Trophoblast cell (in vitro differentiated cells and primary cell): ENCODE measurements around the gene EXT2.

Experiments used
- DNase-seq, 2 donors: peaks; one replicate each; pipeline ENCODE4 v3.0.0-alpha.2; 2016
- H2AFZ ChIP-seq: 2 replicates; pipeline ENCODE4 v1.6.1; 2013; ENCODE audit warnings: low read length, moderate library complexity, mild to moderate bottlenecking; ENCODE audit not compliant: insufficient read depth, poor library complexity
- H2AK5ac ChIP-seq: 2 replicates; pipeline ENCODE4 v1.6.1; 2013; ENCODE audit warnings: mild to moderate bottlenecking, low read length
- H2BK120ac ChIP-seq: 2 replicates; pipeline ENCODE4 v1.6.1; 2013; ENCODE audit warnings: low read length, mild to moderate bottlenecking, moderate library complexity; ENCODE audit not compliant: insufficient read depth, poor library complexity
- H2BK12ac ChIP-seq: 2 replicates; pipeline ENCODE4 v1.6.1; 2013; ENCODE audit warnings: mild to moderate bottlenecking, low read length, moderate library complexity
- H2BK5ac ChIP-seq: 2 replicates; pipeline ENCODE4 v1.6.1; 2013; ENCODE audit warnings: low read length, low read depth, moderate library complexity, mild to moderate bottlenecking; ENCODE audit not compliant: poor library complexity
- H3K14ac ChIP-seq: 2 replicates; pipeline ENCODE4 v1.6.1; 2013; ENCODE audit warnings: mild to moderate bottlenecking, low read length
- H3K18ac ChIP-seq: 2 replicates; pipeline ENCODE4 v1.6.1; 2013; ENCODE audit warnings: mild to moderate bottlenecking, low read length
- H3K23ac ChIP-seq: 2 replicates; pipeline ENCODE4 v1.6.1; 2013; ENCODE audit warnings: low read length
- H3K27ac ChIP-seq: 2 replicates; pipeline ENCODE4 v1.5.1; 2013; ENCODE audit warnings: low read depth, mild to moderate bottlenecking, inconsistent platforms, low read length, moderate library complexity
- H3K27me3 ChIP-seq: 2 replicates; pipeline ENCODE4 v1.6.1; 2013; ENCODE audit warnings: inconsistent platforms, mild to moderate bottlenecking, low read length, moderate library complexity; ENCODE audit not compliant: insufficient read depth
- H3K36me3 ChIP-seq, 2 experiments: 1 replicate in 1 of 2; 2 replicates in 1 of 2; pipeline ENCODE4 v1.6.1; 2013; ENCODE audit warnings: low read length in 2 of 2, mild to moderate bottlenecking in 2 of 2, moderate library complexity in 1 of 2; ENCODE audit not compliant: insufficient read depth in 2 of 2, control insufficient read depth in 1 of 2
- H3K4ac ChIP-seq: 2 replicates; pipeline ENCODE4 v1.6.1; 2013; ENCODE audit warnings: low read depth, mild to moderate bottlenecking, low read length, moderate library complexity
- H3K4me1 ChIP-seq, 2 experiments: 1 replicate in 1 of 2; 2 replicates in 1 of 2; pipeline ENCODE4 v1.6.1; 2013; ENCODE audit warnings: low read length in 2 of 2, mild to moderate bottlenecking in 2 of 2, moderate library complexity in 1 of 2; ENCODE audit not compliant: insufficient read depth in 2 of 2, control insufficient read depth in 1 of 2
- H3K4me2 ChIP-seq: 2 replicates; pipeline ENCODE4 v1.6.1; 2013; ENCODE audit warnings: inconsistent platforms, mild to moderate bottlenecking, low read length, moderate library complexity
- H3K4me3 ChIP-seq: 2 replicates; pipeline ENCODE4 v1.5.1; 2013; ENCODE audit warnings: mild to moderate bottlenecking, low read depth, low read length, inconsistent platforms
- H3K79me1 ChIP-seq: one replicate; pipeline ENCODE4 v1.6.1; 2013; ENCODE audit warnings: low read length
- H3K79me2 ChIP-seq: 2 replicates; pipeline ENCODE4 v1.6.1; 2013; ENCODE audit warnings: low read length, mild to moderate bottlenecking; ENCODE audit not compliant: control insufficient read depth, insufficient read depth, poor library complexity
- H3K9ac ChIP-seq: 2 replicates; pipeline ENCODE4 v1.6.1; 2013; ENCODE audit warnings: mild to moderate bottlenecking, low read length
- H3K9me3 ChIP-seq: 2 replicates; pipeline ENCODE4 v1.6.1; 2013; ENCODE audit warnings: low read depth, mild to moderate bottlenecking, control low read depth, inconsistent platforms, low read length; ENCODE audit not compliant: insufficient read depth
- H4K12ac ChIP-seq: 2 replicates; pipeline ENCODE4 v1.6.1; 2013; ENCODE audit warnings: low read depth, mild to moderate bottlenecking, low read length, moderate library complexity
- H4K8ac ChIP-seq: 2 replicates; pipeline ENCODE4 v1.6.1; 2013; ENCODE audit warnings: low read depth, mild to moderate bottlenecking, low read length, moderate library complexity
- H4K91ac ChIP-seq: one replicate; pipeline ENCODE4 v1.6.1; 2013; ENCODE audit warnings: low read depth, mild to moderate bottlenecking, low read length, moderate library complexity
- WGBS: extraction: QIAGEN DNeasy Blood & Tissue Kit; methylation state at CpG from one replicate; pipeline ENCODE4 v1.1.7; 2013; ENCODE audit warnings: missing lambda C conversion rate; ENCODE audit not compliant: insufficient read length, insufficient coverage; ENCODE audit errors: extremely low coverage; 5-methylcytosine and 5-hydroxymethylcytosine counted together

The EXT2 gene

DNA sequence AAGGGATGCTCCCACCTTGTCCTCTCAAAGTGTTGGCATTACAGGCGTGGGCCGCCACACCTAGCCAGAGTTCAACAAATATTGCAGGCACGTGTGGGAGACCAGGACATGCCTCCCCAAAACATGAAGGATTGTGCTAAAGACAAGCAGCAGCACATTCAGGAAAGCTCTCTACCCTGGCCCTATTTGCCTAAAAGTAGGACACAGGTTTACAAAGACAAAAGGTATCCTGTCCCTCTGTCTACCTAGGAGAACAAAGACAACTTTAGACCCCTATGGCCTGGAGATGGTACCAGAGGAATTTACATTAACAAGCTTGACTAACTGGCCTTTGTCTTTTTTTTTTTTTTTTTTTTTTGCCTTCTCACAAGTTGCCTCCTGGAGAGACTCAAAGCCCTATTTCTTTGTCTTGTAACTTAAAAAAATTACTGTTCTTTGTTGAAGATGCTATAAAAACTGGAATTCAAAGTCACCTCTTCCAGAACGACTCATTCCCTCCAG is 30.3 kb upstream of the EXT2 start:
- Histone ChIP-seq H3K27me3 (no peaks in the 10 kb centered on the region), H3K4me1 (peaks cover 0 to 3% of the 10 kb centered on the region in 2 experiments), H3K36me3 (no peaks in the 10 kb centered on the region), H2AFZ (no peak overlapping the region), H3K4ac (no peak overlapping the region), H2BK5ac (no peak overlapping the region), H3K27ac (no peak overlapping the region), H3K14ac (no peak overlapping the region), H4K8ac (no peak overlapping the region), H2AK5ac (no peak overlapping the region), H3K23ac (no peak overlapping the region), H3K9ac (no peak overlapping the region), H3K18ac (no peak overlapping the region), H4K91ac (no peak overlapping the region), H2BK120ac (no peak overlapping the region), H3K9me3 (no peaks in the 10 kb centered on the region), H3K79me1 (peaks cover 8% of the 10 kb centered on the region), H3K4me3 (no peak overlapping the region), H3K4me2 (no peak overlapping the region), H4K12ac (no peak overlapping the region), H2BK12ac (no peak overlapping the region), H3K79me2 (peaks cover 3% of the 10 kb centered on the region)
- DNase-seq: no peak
- no CpG with 5 or more reads among the region's 4 CpGs for WGBS

- H3K79me1 ChIP-seq: peaks cover 8% of the 10 kb centered on the region
- H4K12ac ChIP-seq: peak within 1 kb of the TSS; percentile 68
- peak within 1 kb of the TSS; percentile 41 for H4K91ac ChIP-seq
- H3K27ac ChIP-seq: peak within 1 kb of the TSS; percentile 24
- no peak within 1 kb of the TSS for H2BK5ac ChIP-seq
- H3K14ac ChIP-seq: peak within 1 kb of the TSS; percentile 54
- no peaks in the 10 kb centered on the region for H3K36me3 ChIP-seq
- DNase-seq: peak; percentile 63 to 70
- no peaks in the 10 kb centered on the region for H3K9me3 ChIP-seq
- peak within 1 kb of the TSS; percentile 37 for H2BK120ac ChIP-seq
- H3K4me2 ChIP-seq: peak within 1 kb of the TSS; percentile 79
- H3K27me3 ChIP-seq: no peaks in the 10 kb centered on the region
- peak within 1 kb of the TSS; percentile 58 for H2AFZ ChIP-seq
- peak within 1 kb of the TSS; percentile 72 for H3K9ac ChIP-seq
- no peak within 1 kb of the TSS for H2BK12ac ChIP-seq
- H3K79me2 ChIP-seq: peaks cover 3% of the 10 kb centered on the region
- H3K4me1 ChIP-seq: peaks cover 0 to 3% of the 10 kb centered on the region in 2 experiments
- H4K8ac ChIP-seq: peak within 1 kb of the TSS; percentile 87
- no CpG with 5 or more reads among the region's 70 CpGs for WGBS
- no peak within 1 kb of the TSS for H3K4ac ChIP-seq
- peak within 1 kb of the TSS; percentile 68 for H3K4me3 ChIP-seq
- no peak within 1 kb of the TSS for H2AK5ac ChIP-seq
- H3K23ac ChIP-seq: no peak within 1 kb of the TSS
- peak within 1 kb of the TSS; percentile 20 for H3K18ac ChIP-seq
Measured at GRCh38 chr11:44065841-44066731, 29.4 kb upstream of the EXT2 start, which contains the start of gene ACCS. Gene ACCS, plus strand, starts transcription at chr11:44066270. Its CDS starts 1,358 bp downstream, at chr11:44067628.

- H3K4me3 ChIP-seq: peak overlapping the region; percentile 68
- no peak overlapping the region for H3K18ac ChIP-seq
- no peak overlapping the region for H3K4ac ChIP-seq
- H2BK120ac ChIP-seq: peak overlapping the region; percentile 4
- H3K23ac ChIP-seq: no peak overlapping the region
- peaks cover 3% of the 10 kb centered on the region for H3K79me2 ChIP-seq
- H3K4me1 ChIP-seq: peaks cover 0 to 3% of the 10 kb centered on the region in 2 experiments
- H2AFZ ChIP-seq: peak overlapping the region; percentile 58
- peak overlapping the region; percentile 87 for H4K8ac ChIP-seq
- H3K27ac ChIP-seq: no peak overlapping the region
- peak overlapping the region; percentile 54 for H4K12ac ChIP-seq
- H3K9me3 ChIP-seq: no peaks in the 10 kb centered on the region
- peak overlapping the region; percentile 22 for H3K14ac ChIP-seq
- DNase-seq: peak in 1 of 2 donors; percentile 16
- H2BK12ac ChIP-seq: no peak overlapping the region
- H3K9ac ChIP-seq: peak overlapping the region; percentile 46
- H4K91ac ChIP-seq: peak overlapping the region; percentile 40
- no peak overlapping the region for H2BK5ac ChIP-seq
- no peak overlapping the region for H2AK5ac ChIP-seq
- peaks cover 8% of the 10 kb centered on the region for H3K79me1 ChIP-seq
- H3K36me3 ChIP-seq: no peaks in the 10 kb centered on the region
- H3K4me2 ChIP-seq: peak overlapping the region; percentile 79
- no CpG with 5 or more reads among the region's 10 CpGs for WGBS
- no peaks in the 10 kb centered on the region for H3K27me3 ChIP-seq
Measured at GRCh38 chr11:44066732-44067141, 28.7 kb upstream of the EXT2 start.

DNA sequence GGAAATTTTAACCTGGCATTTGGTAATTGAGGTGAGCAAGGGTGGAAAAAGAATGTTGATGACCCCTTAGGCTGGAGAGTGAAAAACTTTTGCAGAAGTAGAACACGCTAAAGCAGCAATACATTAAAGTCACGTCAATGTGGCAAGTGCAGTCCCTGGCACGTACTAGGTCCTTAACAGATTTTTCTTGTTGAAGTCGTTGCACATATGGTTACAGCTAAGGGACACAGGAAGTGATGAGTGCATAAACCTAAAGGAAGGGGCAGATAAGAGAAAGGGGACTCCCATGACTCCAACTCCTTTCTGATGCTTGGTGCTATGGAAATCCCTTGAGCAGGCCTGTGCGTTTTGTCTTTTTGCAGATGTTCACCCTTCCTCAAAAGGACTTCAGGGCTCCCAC is 28.2 kb upstream of the EXT2 start:
- Histone ChIP-seq H3K4me1 (peaks cover 0 to 3% of the 10 kb centered on the region in 2 experiments), H2BK120ac (no peak overlapping the region), H3K36me3 (no peaks in the 10 kb centered on the region), H3K9me3 (no peaks in the 10 kb centered on the region), H2BK5ac (no peak overlapping the region), H3K79me1 (peaks cover 8% of the 10 kb centered on the region), H2AFZ (no peak overlapping the region), H3K9ac (no peak overlapping the region), H3K14ac (no peak overlapping the region), H3K23ac (no peak overlapping the region), H3K4me2 (no peak overlapping the region), H4K91ac (no peak overlapping the region), H3K27ac (no peak overlapping the region), H3K18ac (no peak overlapping the region), H4K12ac (no peak overlapping the region), H3K79me2 (peaks cover 3% of the 10 kb centered on the region), H3K27me3 (no peaks in the 10 kb centered on the region), H2AK5ac (no peak overlapping the region), H2BK12ac (no peak overlapping the region), H4K8ac (no peak overlapping the region), H3K4ac (no peak overlapping the region), H3K4me3 (no peak overlapping the region)
- DNase-seq: no peak
- WGBS: no CpG with 5 or more reads among the region's 5 CpGs
